HG03565 (cell line): ENCODE results near the gene CCDC47.

ENCODE experiments used
- ATAC-seq: cut with Tn5 transposase; IDR thresholded peaks from one replicate; pipeline ENCODE4 v1.9.1; 2021; ENCODE audit warnings: mild to moderate bottlenecking, moderate library complexity; ENCODE audit not compliant: unreplicated experiment

CCDC47 gene

GRCh38 chr17:63699638-63700527, 73.5 kb downstream of the CCDC47 start, which contains the start of gene LIMD2:
TSS of gene LIMD2 (minus strand) at chr17:63700125. CDS start at chr17:63699298, 827 bp downstream.
- no peak for ATAC-seq

- no peak for ATAC-seq
Observed at GRCh38 chr17:63698886-63699637, 74.3 kb downstream of the CCDC47 start.

- ATAC-seq = no peak
Observed at GRCh38 chr17:63698381-63698885, 75.0 kb downstream of the CCDC47 start.

GRCh38 chr17:63697341-63698286, 75.8 kb downstream of the CCDC47 start:
- ATAC-seq = peak; percentile 26

GRCh38 chr17:63696381-63696961, 76.9 kb downstream of the CCDC47 start:
- ATAC-seq = no peak

GRCh38 chr17:63695889-63696288, 77.5 kb downstream of the CCDC47 start:
- ATAC-seq = no peak
